SK-N-SH (cell line): ENCODE measurements around the gene KIDINS220.

Source experiments
- FOSL2 ChIP-seq: IDR thresholded peaks from 2 replicates; pipeline ENCODE4 v1.4.0; 2012; ENCODE audit warnings: low read depth, mild to moderate bottlenecking, moderate library complexity, borderline replicate concordance
- NFIC ChIP-seq: IDR thresholded peaks from 2 replicates; pipeline ENCODE4 v1.4.0; 2012; ENCODE audit warnings: borderline replicate concordance
- POLR2AphosphoS5 ChIP-seq: IDR thresholded peaks from 2 replicates; pipeline ENCODE4 v1.6.1; 2012; ENCODE audit warnings: low read depth, low read length
- RAD21 ChIP-seq: IDR thresholded peaks from 2 replicates; pipeline ENCODE4 v1.6.1; 2012; ENCODE audit warnings: mild to moderate bottlenecking, low read length
- RCOR1 ChIP-seq: fragments of 150-350 bp; IDR thresholded peaks from 2 replicates; pipeline ENCODE4 v1.6.1; 2017; ENCODE audit warnings: antibody characterized with exemption, low read length
- SIN3A ChIP-seq: IDR thresholded peaks from 2 replicates; pipeline ENCODE4 v1.6.1; 2012; ENCODE audit warnings: low read depth, mild to moderate bottlenecking, low read length, moderate library complexity, borderline replicate concordance
- TF ChIP-seq, protein P1 (sequence below): fragments of 200-600 bp; sonication (generic); IDR thresholded peaks from 2 replicates; pipeline ENCODE4 v1.6.1; 2017; ENCODE audit warnings: antibody characterized with exemption, mild to moderate bottlenecking, moderate library complexity

DNA sequence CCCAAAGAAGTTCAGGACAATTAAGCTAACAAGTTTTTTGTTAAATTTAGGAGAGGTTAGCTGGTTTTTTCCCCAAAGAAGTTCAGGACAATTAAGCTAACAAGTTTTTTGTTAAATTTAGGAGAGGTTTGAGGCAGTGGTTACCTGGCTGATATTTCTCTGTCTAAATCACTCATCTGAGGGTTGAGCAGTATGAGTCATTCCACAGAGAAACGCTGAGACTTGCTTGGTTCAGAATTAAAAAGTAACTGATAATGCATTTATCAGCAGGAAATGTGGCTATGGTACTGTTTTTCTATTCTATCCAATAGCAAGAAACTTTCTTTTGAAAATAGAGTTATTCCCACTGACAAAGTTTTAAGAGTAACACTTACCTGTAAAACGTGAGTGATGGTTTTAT lies 22.8 kb upstream of the KIDINS220 start:
- TF ChIP-seq RCOR1 = no peak
- no peak for TF ChIP-seq POLR2AphosphoS5
- TF ChIP-seq RAD21 = no peak
- no peak for TF ChIP-seq NFIC
- TF ChIP-seq, protein P1, sequence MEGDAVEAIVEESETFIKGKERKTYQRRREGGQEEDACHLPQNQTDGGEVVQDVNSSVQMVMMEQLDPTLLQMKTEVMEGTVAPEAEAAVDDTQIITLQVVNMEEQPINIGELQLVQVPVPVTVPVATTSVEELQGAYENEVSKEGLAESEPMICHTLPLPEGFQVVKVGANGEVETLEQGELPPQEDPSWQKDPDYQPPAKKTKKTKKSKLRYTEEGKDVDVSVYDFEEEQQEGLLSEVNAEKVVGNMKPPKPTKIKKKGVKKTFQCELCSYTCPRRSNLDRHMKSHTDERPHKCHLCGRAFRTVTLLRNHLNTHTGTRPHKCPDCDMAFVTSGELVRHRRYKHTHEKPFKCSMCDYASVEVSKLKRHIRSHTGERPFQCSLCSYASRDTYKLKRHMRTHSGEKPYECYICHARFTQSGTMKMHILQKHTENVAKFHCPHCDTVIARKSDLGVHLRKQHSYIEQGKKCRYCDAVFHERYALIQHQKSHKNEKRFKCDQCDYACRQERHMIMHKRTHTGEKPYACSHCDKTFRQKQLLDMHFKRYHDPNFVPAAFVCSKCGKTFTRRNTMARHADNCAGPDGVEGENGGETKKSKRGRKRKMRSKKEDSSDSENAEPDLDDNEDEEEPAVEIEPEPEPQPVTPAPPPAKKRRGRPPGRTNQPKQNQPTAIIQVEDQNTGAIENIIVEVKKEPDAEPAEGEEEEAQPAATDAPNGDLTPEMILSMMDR = no peak
- TF ChIP-seq SIN3A = no peak
- TF ChIP-seq FOSL2 = peak; percentile 24; the same call in 1 of the 2 replicates
